Transverse colon (tissue), 4 donors: ENCODE results near the gene EIF2S2.

Experiments used
- CTCF ChIP-seq, 5 experiments: fragments of 200-600 bp in 3 of 5; fragments of 450-650 bp in 2 of 5; sonication (generic) in 3 of 5; IDR thresholded peaks; 1 replicate in 2 of 5; 2 replicates in 3 of 5; pipeline ENCODE4 v1.5.1; 2016 to 2017; ENCODE audit warnings: antibody characterized with exemption in 5 of 5, inconsistent platforms in 3 of 5, mild to moderate bottlenecking in 2 of 5, moderate library complexity in 1 of 5
- POLR2AphosphoS5 ChIP-seq, 3 donors: sonication (generic); formaldehyde crosslinking; IDR thresholded peaks; one replicate each; pipeline ENCODE4 v1.6.1; 2016; ENCODE audit warnings: antibody characterized with exemption in 3 of 3

GRCh38 chr20:34098570-34098969, 13.5 kb downstream of the EIF2S2 start:
- TF ChIP-seq CTCF (IDR thresholded peaks at IDR 0.05), result no peak
- no peak for TF ChIP-seq POLR2AphosphoS5 (IDR thresholded peaks at IDR 0.05)
